ENCODE results near the gene PRDX2. TPM values are rescaled to one million over a fixed set of nuclear protein-coding genes. Genes with fewer than 3 reads are reported as not detected.
A peak's percentile ranks its signal among the peaks of the same experiment; 100 is the strongest.

Gene PRDX2
- total and polyA plus RNA-seq, 2 donors (not counting 3 experiments of a cell fraction or from before 2014, with no cell fraction given): 247 to 492 TPM

DNA sequence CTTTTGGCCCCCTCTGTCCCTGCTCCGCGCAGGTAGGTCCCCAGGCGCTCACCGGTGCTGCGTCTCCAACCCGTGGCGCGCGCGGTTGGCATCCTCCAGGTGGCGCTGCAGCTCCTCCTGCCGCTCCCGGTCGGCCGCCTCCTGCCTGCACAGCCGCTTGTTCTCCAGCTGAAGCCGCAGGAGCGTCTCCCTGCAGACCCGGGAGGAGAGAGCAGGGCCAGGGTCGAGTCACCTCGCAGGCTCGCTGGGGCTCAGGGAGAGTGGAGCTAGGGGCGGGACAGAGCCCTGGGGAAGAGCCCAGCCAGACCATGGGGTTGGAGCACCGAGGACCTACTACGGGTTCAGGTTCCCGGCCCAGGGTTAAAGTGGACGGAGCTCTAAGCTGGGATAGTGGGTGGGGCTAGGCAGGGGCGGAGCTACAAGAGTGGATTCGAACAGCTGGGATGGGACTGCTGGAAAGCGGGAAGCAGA is 35.5 kb downstream of the PRDX2 start:
- Histone ChIP-seq H3K36me3 (ENCODE audit: control insufficient read depth in 2 of 2, extremely low read depth in 1 of 2, insufficient read depth in 2 of 2, low read length in 2 of 2) (no peaks in the 10 kb centered on the region), H3K4me3 (replicated peaks in 1 of 3; ENCODE audit: insufficient read depth in 1 of 3, low read depth in 1 of 3, low read length in 3 of 3) (peak overlapping the region in 2 of 3 experiments; percentile 34 to 44), H3K4me2 (ENCODE audit: insufficient read depth, low read length) (no peak overlapping the region), H3K9me3 (replicated peaks; ENCODE audit: control insufficient read depth, insufficient read depth, low read length) (no peaks in the 10 kb centered on the region), H3K27me3 (ENCODE audit: control insufficient read depth in 2 of 2, insufficient read depth in 2 of 2, low read length in 2 of 2) (no peaks in the 10 kb centered on the region), H2AFZ (ENCODE audit: low read depth, low read length) (no peak overlapping the region), H3K79me2 (ENCODE audit: control insufficient read depth, insufficient read depth, low read length) (no peaks in the 10 kb centered on the region), H4K20me1 (replicated peaks; ENCODE audit: control insufficient read depth, extremely low read depth, insufficient read depth, low read length) (no peaks in the 10 kb centered on the region), H3K9ac (replicated peaks; ENCODE audit: extremely low read depth, insufficient read depth, low read length) (no peak overlapping the region), H3K4me1 (ENCODE audit: control insufficient read depth, extremely low read depth, insufficient read depth, low read length) (no peaks in the 10 kb centered on the region), H3K9me1 (replicated peaks; ENCODE audit: control insufficient read depth, extremely low read depth, insufficient read depth, low read length) (no peaks in the 10 kb centered on the region), H3K27ac (ENCODE audit: insufficient read depth, low read depth, low read length) (no peak overlapping the region)
- ChIA-PET CTCF (interaction anchor here (0.6 to 12.6 kb wide), 27 partner anchors 9 to 116 kb away, joined by 3 to 524 read pairs (median 6); partner anchors contain the start of genes BEST2, DNASE2, FBXW9 and GET3), POLR2A (interaction anchor here (0.5 to 1.2 kb wide), 4 partner anchors 10 to 32 kb away, joined by 4 to 13 read pairs (median 4); partner anchors contain the start of gene JUNB)
- dilution Hi-C loops (cut with MboI; ENCODE audit: extremely low pct_ligation_motif_present, low sequenced_read_pairs) (no loop called here), intact Hi-C loops (cut with micrococcal nuclease) (loop anchor here (1.0 kb wide), 2 partner anchors 30 to 81 kb away; no protein-coding TSS in a partner anchor)
- TF ChIP-seq GATA2 (IDR thresholded peaks at IDR 0.05; ENCODE audit: insufficient read depth, insufficient read length, low read depth, low read length) (no peak), FOS (IDR thresholded peaks at IDR 0.05; ENCODE audit: borderline replicate concordance, insufficient read depth, low read length) (no peak), MAX (IDR thresholded peaks at IDR 0.05; ENCODE audit: insufficient read depth, insufficient read length) (no peak), POLR2A (IDR thresholded peaks at IDR 0.05; ENCODE audit: low read depth, low read length) (no peak)
- TF ChIP-seq, protein P1, sequence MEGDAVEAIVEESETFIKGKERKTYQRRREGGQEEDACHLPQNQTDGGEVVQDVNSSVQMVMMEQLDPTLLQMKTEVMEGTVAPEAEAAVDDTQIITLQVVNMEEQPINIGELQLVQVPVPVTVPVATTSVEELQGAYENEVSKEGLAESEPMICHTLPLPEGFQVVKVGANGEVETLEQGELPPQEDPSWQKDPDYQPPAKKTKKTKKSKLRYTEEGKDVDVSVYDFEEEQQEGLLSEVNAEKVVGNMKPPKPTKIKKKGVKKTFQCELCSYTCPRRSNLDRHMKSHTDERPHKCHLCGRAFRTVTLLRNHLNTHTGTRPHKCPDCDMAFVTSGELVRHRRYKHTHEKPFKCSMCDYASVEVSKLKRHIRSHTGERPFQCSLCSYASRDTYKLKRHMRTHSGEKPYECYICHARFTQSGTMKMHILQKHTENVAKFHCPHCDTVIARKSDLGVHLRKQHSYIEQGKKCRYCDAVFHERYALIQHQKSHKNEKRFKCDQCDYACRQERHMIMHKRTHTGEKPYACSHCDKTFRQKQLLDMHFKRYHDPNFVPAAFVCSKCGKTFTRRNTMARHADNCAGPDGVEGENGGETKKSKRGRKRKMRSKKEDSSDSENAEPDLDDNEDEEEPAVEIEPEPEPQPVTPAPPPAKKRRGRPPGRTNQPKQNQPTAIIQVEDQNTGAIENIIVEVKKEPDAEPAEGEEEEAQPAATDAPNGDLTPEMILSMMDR (IDR thresholded peaks at IDR 0.05; ENCODE audit: extremely low read depth in 1 of 2, insufficient read depth in 1 of 2, low read depth in 1 of 2, low read length in 2 of 2): peak; percentile 32 to 95
- DNase-seq (ENCODE audit: low read depth, low spot score) (peak; percentile 88), FAIRE-seq (no peak)
- no TSS peak for BruUV-seq (replicated peaks)

Measured in endothelial cell of umbilical vein (primary cell).